ENCODE results near the gene MOB1A. TPM values are rescaled to one million over a fixed set of nuclear protein-coding genes. Genes with fewer than 3 reads are reported as not detected.

Gene MOB1A
- total RNA-seq (2021; ENCODE audit: unreplicated experiment) (132 TPM), Bru-seq, nascent RNA (percentile 90 among the genes with signal in this experiment), BruChase-seq, experiment 1, labeled RNA remaining after a 6-hour chase (percentile 99 among the genes with signal in this experiment), BruChase-seq, experiment 2, labeled RNA remaining after a 2-hour chase (percentile 96 among the genes with signal in this experiment)
- polyA plus RNA-seq (2012) = 19.3 and 29.0 TPM in 2 replicates
- long read RNA-seq, full-length matches to known transcripts = 60 of 125 reads
- long read RNA-seq, partial matches to known transcripts = 26 of 125 reads
- long read RNA-seq, other reads (novel, unspliced or antisense) = 39 of 125 reads

DNA sequence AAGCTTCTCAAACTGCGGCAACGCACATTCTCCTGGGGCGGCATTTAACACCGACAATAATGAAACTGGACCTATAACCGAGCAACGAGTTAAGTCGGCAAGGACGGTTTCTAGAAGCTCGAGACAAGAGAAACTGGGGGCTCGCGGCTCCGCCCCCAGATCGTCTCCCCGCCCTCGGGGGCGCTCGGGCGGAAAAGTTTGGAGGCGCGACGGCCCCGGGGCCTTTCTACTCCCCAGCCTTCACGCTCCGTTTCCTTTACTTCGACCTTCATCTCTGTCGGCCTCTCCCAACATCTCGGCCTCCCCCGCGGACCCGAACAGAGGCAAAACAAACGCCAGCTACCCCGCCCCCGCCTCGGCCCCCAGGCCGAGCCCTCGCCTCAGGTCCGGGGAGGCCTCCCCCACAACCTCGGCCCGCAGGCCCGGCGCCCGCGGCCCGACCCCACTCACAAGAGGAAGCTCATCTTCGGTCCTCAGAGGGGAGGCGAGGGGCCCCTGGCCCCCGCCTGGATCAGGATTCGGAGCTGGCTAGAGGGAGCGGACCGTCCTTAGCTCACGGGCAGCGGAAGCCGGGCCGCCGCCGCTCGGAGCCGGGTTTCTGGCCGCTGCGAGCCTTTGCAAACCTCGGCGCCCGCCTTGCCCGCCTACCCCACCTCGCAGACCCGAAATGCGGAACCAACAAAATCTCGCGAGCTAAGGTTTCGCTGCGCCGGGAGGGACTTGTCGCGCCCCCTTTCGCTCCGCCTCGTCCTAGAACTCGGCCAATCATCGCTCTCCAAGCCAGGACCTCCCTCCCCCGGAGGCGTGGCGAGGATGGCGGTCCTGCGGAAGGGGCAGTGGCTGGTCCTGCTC, at the start of gene MOB1A:
MOB1A (minus strand) TSS at position 669 of the 852 bp plus-strand sequence; CDS start at position 464, 205 bp downstream.
- ChIA-PET POLR2A (interaction anchor here (0.8 to 1.3 kb wide), 4 partner anchors 9 to 31 kb away, joined by 3 to 5 read pairs (median 4); partner anchors contain the start of gene MTHFD2), CTCF (interaction anchor here (0.8 to 1.3 kb wide), 5 partner anchors 10 to 355 kb away, joined by 3 to 12 read pairs (median 6); partner anchors contain the start of gene STAMBP)
- TF ChIP-seq, protein P1, sequence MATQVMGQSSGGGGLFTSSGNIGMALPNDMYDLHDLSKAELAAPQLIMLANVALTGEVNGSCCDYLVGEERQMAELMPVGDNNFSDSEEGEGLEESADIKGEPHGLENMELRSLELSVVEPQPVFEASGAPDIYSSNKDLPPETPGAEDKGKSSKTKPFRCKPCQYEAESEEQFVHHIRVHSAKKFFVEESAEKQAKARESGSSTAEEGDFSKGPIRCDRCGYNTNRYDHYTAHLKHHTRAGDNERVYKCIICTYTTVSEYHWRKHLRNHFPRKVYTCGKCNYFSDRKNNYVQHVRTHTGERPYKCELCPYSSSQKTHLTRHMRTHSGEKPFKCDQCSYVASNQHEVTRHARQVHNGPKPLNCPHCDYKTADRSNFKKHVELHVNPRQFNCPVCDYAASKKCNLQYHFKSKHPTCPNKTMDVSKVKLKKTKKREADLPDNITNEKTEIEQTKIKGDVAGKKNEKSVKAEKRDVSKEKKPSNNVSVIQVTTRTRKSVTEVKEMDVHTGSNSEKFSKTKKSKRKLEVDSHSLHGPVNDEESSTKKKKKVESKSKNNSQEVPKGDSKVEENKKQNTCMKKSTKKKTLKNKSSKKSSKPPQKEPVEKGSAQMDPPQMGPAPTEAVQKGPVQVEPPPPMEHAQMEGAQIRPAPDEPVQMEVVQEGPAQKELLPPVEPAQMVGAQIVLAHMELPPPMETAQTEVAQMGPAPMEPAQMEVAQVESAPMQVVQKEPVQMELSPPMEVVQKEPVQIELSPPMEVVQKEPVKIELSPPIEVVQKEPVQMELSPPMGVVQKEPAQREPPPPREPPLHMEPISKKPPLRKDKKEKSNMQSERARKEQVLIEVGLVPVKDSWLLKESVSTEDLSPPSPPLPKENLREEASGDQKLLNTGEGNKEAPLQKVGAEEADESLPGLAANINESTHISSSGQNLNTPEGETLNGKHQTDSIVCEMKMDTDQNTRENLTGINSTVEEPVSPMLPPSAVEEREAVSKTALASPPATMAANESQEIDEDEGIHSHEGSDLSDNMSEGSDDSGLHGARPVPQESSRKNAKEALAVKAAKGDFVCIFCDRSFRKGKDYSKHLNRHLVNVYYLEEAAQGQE (IDR thresholded peaks at IDR 0.05; ENCODE audit: low read depth) = no peak
- TF ChIP-seq ZFX (IDR thresholded peaks at IDR 0.05) (peak; percentile 94), POLR2AphosphoS5 (IDR thresholded peaks at IDR 0.05; ENCODE audit: low read depth, low read length) (peak; percentile 89), EZH2phosphoT487 (IDR thresholded peaks at IDR 0.05; ENCODE audit: borderline replicate concordance) (no peak), SP1 (IDR thresholded peaks at IDR 0.05; ENCODE audit: low read depth) (peak; percentile 47), RAD21 (IDR thresholded peaks at IDR 0.05; ENCODE audit: low read depth) (no peak), ELF1 (IDR thresholded peaks at IDR 0.05; ENCODE audit: borderline replicate concordance, low read depth) (peak; percentile 69), CBX3 (IDR thresholded peaks at IDR 0.05; ENCODE audit: low read depth) (no peak), POLR2A (IDR thresholded peaks at IDR 0.05; ENCODE audit: borderline replicate concordance, extremely low read depth, insufficient read depth, insufficient read length) (peak; percentile 84), YY1 (IDR thresholded peaks at IDR 0.05; ENCODE audit: extremely low read depth, insufficient replicate concordance, low read depth, low read length) (peak; percentile 56), CEBPB (IDR thresholded peaks at IDR 0.05; ENCODE audit: low read depth) (no peak), SRF (IDR thresholded peaks at IDR 0.05; ENCODE audit: low read depth) (no peak), SIN3A (IDR thresholded peaks at IDR 0.05; ENCODE audit: low read depth) (peak; percentile 58; the same call in 1 of the 2 replicates)
- TF ChIP-seq, protein P2, sequence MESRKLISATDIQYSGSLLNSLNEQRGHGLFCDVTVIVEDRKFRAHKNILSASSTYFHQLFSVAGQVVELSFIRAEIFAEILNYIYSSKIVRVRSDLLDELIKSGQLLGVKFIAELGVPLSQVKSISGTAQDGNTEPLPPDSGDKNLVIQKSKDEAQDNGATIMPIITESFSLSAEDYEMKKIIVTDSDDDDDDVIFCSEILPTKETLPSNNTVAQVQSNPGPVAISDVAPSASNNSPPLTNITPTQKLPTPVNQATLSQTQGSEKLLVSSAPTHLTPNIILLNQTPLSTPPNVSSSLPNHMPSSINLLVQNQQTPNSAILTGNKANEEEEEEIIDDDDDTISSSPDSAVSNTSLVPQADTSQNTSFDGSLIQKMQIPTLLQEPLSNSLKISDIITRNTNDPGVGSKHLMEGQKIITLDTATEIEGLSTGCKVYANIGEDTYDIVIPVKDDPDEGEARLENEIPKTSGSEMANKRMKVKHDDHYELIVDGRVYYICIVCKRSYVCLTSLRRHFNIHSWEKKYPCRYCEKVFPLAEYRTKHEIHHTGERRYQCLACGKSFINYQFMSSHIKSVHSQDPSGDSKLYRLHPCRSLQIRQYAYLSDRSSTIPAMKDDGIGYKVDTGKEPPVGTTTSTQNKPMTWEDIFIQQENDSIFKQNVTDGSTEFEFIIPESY (IDR thresholded peaks at IDR 0.05; ENCODE audit: extremely low read depth, insufficient replicate concordance, low read length) = peak; percentile 95
- TF ChIP-seq, protein P3, sequence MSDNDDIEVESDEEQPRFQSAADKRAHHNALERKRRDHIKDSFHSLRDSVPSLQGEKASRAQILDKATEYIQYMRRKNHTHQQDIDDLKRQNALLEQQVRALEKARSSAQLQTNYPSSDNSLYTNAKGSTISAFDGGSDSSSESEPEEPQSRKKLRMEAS (IDR thresholded peaks at IDR 0.05) = no peak
- TF ChIP-seq, protein P4, sequence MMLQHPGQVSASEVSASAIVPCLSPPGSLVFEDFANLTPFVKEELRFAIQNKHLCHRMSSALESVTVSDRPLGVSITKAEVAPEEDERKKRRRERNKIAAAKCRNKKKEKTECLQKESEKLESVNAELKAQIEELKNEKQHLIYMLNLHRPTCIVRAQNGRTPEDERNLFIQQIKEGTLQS (IDR thresholded peaks at IDR 0.05) = no peak

More for the DNA sequence above, at the start of gene MOB1A:
- RAD21 ChIA-PET (ENCODE audit: low non-redundant PET in 1 of 2, low total read pairs in 2 of 2, uncharacterized antibody in 2 of 2, unreplicated experiment in 2 of 2) = interaction anchor here (0.7 kb wide), 2 partner anchors 31 to 352 kb away, joined by 3 read pairs; no protein-coding TSS in a partner anchor
- Histone ChIP-seq H2AFZ (ENCODE audit: low read depth, low read length, poor library complexity, severe bottlenecking) (peak within 1 kb of the TSS; percentile 77), H3K4me2 (ENCODE audit: low read length) (peak within 1 kb of the TSS; percentile 82), H3K79me2 (ENCODE audit: insufficient read depth, low read length) (peaks cover 50% of the 10 kb centered on the region), H3K4me3 (replicated peaks in 1 of 2; ENCODE audit: low read depth in 1 of 2, low read length in 2 of 2) (peak within 1 kb of the TSS; percentile 79 to 91), H4K20me1 (ENCODE audit: insufficient read depth) (no peaks in the 10 kb centered on the region), H3K9ac (ENCODE audit: low read length) (peak within 1 kb of the TSS; percentile 90), H3K4me1 (ENCODE audit: control insufficient read depth in 1 of 2, insufficient read depth in 2 of 2, low read length in 2 of 2) (peaks cover 8 to 17% of the 10 kb centered on the region in 2 experiments; a peak in 3 of 4 replicates), H3K9me2 (ENCODE audit: insufficient read depth) (no peaks in the 10 kb centered on the region), H3K27me3 (ENCODE audit: insufficient read depth, low read length) (no peaks in the 10 kb centered on the region), H3K9me3 (ENCODE audit: control insufficient read depth in 1 of 2, insufficient read depth in 1 of 2, low read depth in 1 of 2, low read length in 2 of 2) (no peaks in the 10 kb centered on the region), H3K36me3 (ENCODE audit: control insufficient read depth in 1 of 2, insufficient read depth in 2 of 2, low read length in 2 of 2) (no peaks in the 10 kb centered on the region; a peak in 1 of 4 replicates), H3K27ac (ENCODE audit: low read depth, low read length) (peak within 1 kb of the TSS; percentile 95)
- DNase-seq (ENCODE audit: low read depth, low spot score) (peak; percentile 94), ATAC-seq (peak; percentile 97)
- intact Hi-C loops (cut with micrococcal nuclease) = no loop called here
- no TSS peak for BruUV-seq (replicated peaks)
